Measurements from ENCODE around the gene PSMB2.

The PSMB2 gene

GRCh38 chr1:35554266-35555211, 86.8 kb downstream of the PSMB2 start:
- H3K36me3 ChIP-seq = peaks cover 41% of the 10 kb centered on the region
- peaks cover 34 to 36% of the 10 kb centered on the region in 2 experiments for H3K4me1 ChIP-seq (ENCODE audit: control insufficient read depth in 1 of 2, insufficient read depth in 1 of 2, low read depth in 1 of 2, low read length in 1 of 2)

GRCh38 chr1:35553851-35554250, 87.5 kb downstream of the PSMB2 start:
- no peak overlapping the region for H3K27ac ChIP-seq
- H3K4me1 ChIP-seq (ENCODE audit: control insufficient read depth in 1 of 2, insufficient read depth in 1 of 2, low read depth in 1 of 2, low read length in 1 of 2) = peaks cover 29% of the 10 kb centered on the region in 2 experiments
- no peak for TF ChIP-seq CTCF (IDR thresholded peaks at IDR 0.05)
- peaks cover 46% of the 10 kb centered on the region for H3K36me3 ChIP-seq
- no peaks in the 10 kb centered on the region for H3K9me3 ChIP-seq
- no peaks in the 10 kb centered on the region for H3K27me3 ChIP-seq
- no peak overlapping the region for H3K4me3 ChIP-seq (ENCODE audit: low read depth in 1 of 2, low read length in 1 of 2)

More at GRCh38 chr1:35554266-35555211, 86.8 kb downstream of the PSMB2 start:
- H3K9me3 ChIP-seq = no peaks in the 10 kb centered on the region
- TF ChIP-seq CTCF (IDR thresholded peaks at IDR 0.05) = no peak
- H3K27ac ChIP-seq = no peak overlapping the region
- H3K27me3 ChIP-seq = no peaks in the 10 kb centered on the region
- H3K4me3 ChIP-seq (ENCODE audit: low read depth in 1 of 2, low read length in 1 of 2) = no peak overlapping the region
